Hematopoietic multipotent progenitor cell treated with erythropoietin and hydrocortisone succinate and interleukin-3 and kit ligand, for 15 days (in vitro differentiated cells): ENCODE results near the gene ORM2.
"Not testable (repeated sequence)": the region's sequence is repeated elsewhere in the genome, so short reads cannot be mapped to it uniquely, and the experiment has no call there.

Experiments used
- DNase-seq: peaks from one replicate; pipeline ENCODE4 v3.0.0-alpha.2; 2015; ENCODE audit warnings: low spot score

The ORM2 gene

GRCh38 chr9:114314881-114315722 is 14.6 kb upstream of the ORM2 start:
- DNase-seq = no peak

GRCh38 chr9:114315723-114316363 is 13.8 kb upstream of the ORM2 start:
- DNase-seq = no peak

GRCh38 chr9:114316605-114317230 is 13.0 kb upstream of the ORM2 start:
- no peak for DNase-seq

- DNase-seq = no peak
These were observed 11.9 kb upstream of the ORM2 start for GRCh38 chr9:114317665-114318357.

- DNase-seq = no peak
These were observed 11.3 kb upstream of the ORM2 start for GRCh38 chr9:114318416-114318815.

GRCh38 chr9:114319147-114319546 is 10.5 kb upstream of the ORM2 start:
- no peak for DNase-seq

GRCh38 chr9:114320710-114321109 is 9.0 kb upstream of the ORM2 start:
- DNase-seq = not testable (repeated sequence)

- no peak for DNase-seq
These were observed 7.9 kb upstream of the ORM2 start for GRCh38 chr9:114321759-114322158.

GRCh38 chr9:114322160-114322818 is 7.4 kb upstream of the ORM2 start:
- not testable (repeated sequence) for DNase-seq

GRCh38 chr9:114322831-114323531 is 6.7 kb upstream of the ORM2 start, which contains the start of gene ORM1:
Gene ORM1 (plus strand): TSS chr9:114323098. CDS start chr9:114323134, 36 bp downstream.
- not testable (repeated sequence) for DNase-seq

GRCh38 chr9:114323849-114324248 is 5.8 kb upstream of the ORM2 start:
- DNase-seq = not testable (repeated sequence)

GRCh38 chr9:114324492-114324891 is 5.2 kb upstream of the ORM2 start:
- no peak for DNase-seq

- DNase-seq = not testable (repeated sequence)
These were observed 4.7 kb upstream of the ORM2 start for GRCh38 chr9:114324965-114325364.

GRCh38 chr9:114325684-114326254 is 3.9 kb upstream of the ORM2 start:
- not testable (repeated sequence) for DNase-seq

- no peak for DNase-seq
These were observed 1.9 kb upstream of the ORM2 start for GRCh38 chr9:114327749-114328148.

GRCh38 chr9:114328357-114328820 is 1.3 kb upstream of the ORM2 start:
- not testable (repeated sequence) for DNase-seq

- not testable (repeated sequence) for DNase-seq
These were observed 588 bp upstream of the ORM2 start for GRCh38 chr9:114328937-114329624.

- no peak for DNase-seq
These were observed 967 bp downstream of the ORM2 start for GRCh38 chr9:114330636-114331035.

GRCh38 chr9:114331229-114332195 is 1.8 kb downstream of the ORM2 start:
- not testable (repeated sequence) for DNase-seq
